H1 (cell line): Measurements from ENCODE around the gene SEMA3A. TPM values are rescaled to one million over a fixed set of nuclear protein-coding genes. Genes with fewer than 3 reads are reported as not detected.

Source experiments
- CTCF ChIA-PET: fragments of 300-600 bp; sonication (Branson Sonifier 250); formaldehyde crosslinking; loops from one replicate; lab custom pipeline; 2021; ENCODE audit not compliant: partially characterized antibody; lab: Charles Lee
- POLR2A ChIA-PET: fragments of 300-600 bp; sonication (Branson Sonifier 250); formaldehyde crosslinking; loops from one replicate; lab custom pipeline; 2021; ENCODE audit warnings: inconsistent platforms; ENCODE audit not compliant: partially characterized antibody; lab: Charles Lee
- DNase-seq, 2 experiments: peaks; one replicate each; pipeline versions ENCODE4 v3.0.0 to v3.0.0-alpha.2; 2010 to 2022; ENCODE audit warnings: low spot score in 2 of 2, low read depth in 1 of 2, mixed read lengths in 1 of 2
- FAIRE-seq: peaks from 2 replicates; lab custom pipeline; 2011; peaks lifted over from hg19 to GRCh38; lab: Jason Lieb, UNC
- H2AFZ ChIP-seq: 2 replicates; pipeline ENCODE4 v1.8.1; 2012; ENCODE audit warnings: low read length, inconsistent platforms
- H2AK5ac ChIP-seq: 2 replicates; pipeline ENCODE4 v1.6.1; 2013; ENCODE audit warnings: low read depth, low read length
- H2BK120ac ChIP-seq: replicated peaks from 2 replicates; pipeline ENCODE3; 2013; ENCODE audit warnings: low read depth, low read length, inconsistent platforms
- H2BK12ac ChIP-seq: 2 replicates; pipeline ENCODE4 v1.6.1; 2013; ENCODE audit warnings: low read depth, low read length
- H2BK15ac ChIP-seq: 2 replicates; pipeline ENCODE4 v1.6.1; 2013; ENCODE audit warnings: low read length
- H2BK20ac ChIP-seq: 2 replicates; pipeline ENCODE4 v1.6.1; 2013; ENCODE audit warnings: low read length
- H2BK5ac ChIP-seq: 2 replicates; pipeline ENCODE4 v1.6.1; 2013; ENCODE audit warnings: low read depth, low read length
- H3K14ac ChIP-seq: 2 replicates; pipeline ENCODE4 v1.6.1; 2013; ENCODE audit warnings: inconsistent platforms; ENCODE audit not compliant: insufficient read length
- H3K18ac ChIP-seq: 2 replicates; pipeline ENCODE4 v1.6.1; 2013; ENCODE audit warnings: low read length; ENCODE audit errors: extremely low read depth
- H3K23ac ChIP-seq: 2 replicates; pipeline ENCODE4 v1.6.1; 2013; ENCODE audit warnings: inconsistent platforms; ENCODE audit not compliant: insufficient read length
- H3K23me2 ChIP-seq: 2 replicates; pipeline ENCODE4 v1.6.1; 2013; ENCODE audit warnings: low read depth, low read length
- H3K27ac ChIP-seq: 2 replicates; pipeline ENCODE4 v1.6.1; 2011; ENCODE audit warnings: low read depth, low read length, inconsistent platforms
- H3K27me3 ChIP-seq, 4 experiments: replicated peaks in 1 of 4; 1 replicate in 1 of 4; 2 replicates in 3 of 4; pipeline versions ENCODE4 v1.6.1 to v1.8.1; 2011 to 2013; ENCODE audit warnings: low read length in 3 of 4, mild to moderate bottlenecking in 3 of 4, inconsistent platforms in 2 of 4, mixed read lengths in 2 of 4, moderate library complexity in 1 of 4; ENCODE audit not compliant: control insufficient read depth in 3 of 4, insufficient read depth in 3 of 4; ENCODE audit errors: extremely low read depth in 1 of 4
- H3K36me3 ChIP-seq, 4 experiments: 2 replicates each; pipeline versions ENCODE4 v1.6.1 to v1.8.1; 2011 to 2013; ENCODE audit warnings: mild to moderate bottlenecking in 4 of 4, low read length in 3 of 4, moderate library complexity in 2 of 4, control low read depth in 1 of 4, inconsistent platforms in 1 of 4; ENCODE audit not compliant: insufficient read depth in 4 of 4, control insufficient read depth in 2 of 4
- H3K4ac ChIP-seq: replicated peaks from 2 replicates; pipeline ENCODE3; 2013; ENCODE audit warnings: low read length, low read depth, mixed read lengths, inconsistent platforms; ENCODE audit not compliant: insufficient read length
- H3K4me1 ChIP-seq, 4 experiments: replicated peaks in 1 of 4; 1 replicate in 1 of 4; 2 replicates in 3 of 4; pipeline versions ENCODE4 v1.6.1 to v1.8.1; 2011 to 2013; ENCODE audit warnings: low read length in 3 of 4, inconsistent platforms in 2 of 4, mixed read lengths in 1 of 4; ENCODE audit not compliant: insufficient read depth in 4 of 4, control insufficient read depth in 3 of 4
- H3K4me2 ChIP-seq, 2 experiments: 2 replicates each; pipeline versions ENCODE4 v1.6.1 to v1.8.1; 2011 to 2013; ENCODE audit warnings: low read depth in 2 of 2, low read length in 2 of 2, control low read depth in 1 of 2, inconsistent platforms in 1 of 2, mild to moderate bottlenecking in 1 of 2; ENCODE audit not compliant: insufficient read depth in 1 of 2
- H3K4me3 ChIP-seq, 4 experiments: fragments of 200-600, 300-600 bp in 1 of 4; sonication (generic), shearing (Covaris generic), sonication (Bioruptor Twin) in 1 of 4; 2 replicates each; pipeline versions ENCODE4 v1.5.1 to v1.8.1; 2011 to 2016; ENCODE audit warnings: low read length in 4 of 4, low read depth in 3 of 4, control low read depth in 2 of 4, inconsistent platforms in 2 of 4, mild to moderate bottlenecking in 2 of 4, mixed read lengths in 1 of 4, moderate library complexity in 1 of 4; ENCODE audit not compliant: insufficient read depth in 2 of 4; ENCODE audit errors: extremely low read depth in 1 of 4
- H3K56ac ChIP-seq: replicated peaks from 2 replicates; pipeline ENCODE3; 2013; ENCODE audit warnings: low read depth, mild to moderate bottlenecking, mixed read lengths, low read length, inconsistent platforms; ENCODE audit not compliant: insufficient read length
- H3K79me1 ChIP-seq: 2 replicates; pipeline ENCODE4 v1.6.1; 2013; ENCODE audit warnings: low read depth, low read length, control low read depth
- H3K79me2 ChIP-seq, 2 experiments: 2 replicates each; pipeline versions ENCODE4 v1.6.1 to v1.8.1; 2012 to 2013; ENCODE audit warnings: low read length in 2 of 2, mild to moderate bottlenecking in 2 of 2, inconsistent platforms in 1 of 2; ENCODE audit not compliant: insufficient read depth in 2 of 2, control insufficient read depth in 1 of 2
- H3K9ac ChIP-seq, 4 experiments: replicated peaks in 1 of 4; 1 replicate in 1 of 4; 2 replicates in 3 of 4; pipeline versions ENCODE4 v1.6.1 to v1.8.1; 2011 to 2013; ENCODE audit warnings: low read depth in 3 of 4, low read length in 3 of 4, control low read depth in 2 of 4, mild to moderate bottlenecking in 2 of 4, moderate library complexity in 2 of 4, inconsistent platforms in 1 of 4; ENCODE audit errors: extremely low read depth in 1 of 4
- H3K9me3 ChIP-seq, 2 experiments: 2 replicates each; pipeline versions ENCODE4 v1.6.1 to v1.8.1; 2012 to 2013; ENCODE audit warnings: mild to moderate bottlenecking in 2 of 2, moderate library complexity in 2 of 2, control low read depth in 1 of 2, inconsistent platforms in 1 of 2, low read depth in 1 of 2, low read length in 1 of 2, mixed read lengths in 1 of 2; ENCODE audit not compliant: insufficient read depth in 2 of 2
- H4K20me1 ChIP-seq, 2 experiments: replicated peaks in 1 of 2; 2 replicates each; pipeline versions ENCODE3 to v1.8.1; 2011 to 2013; ENCODE audit warnings: inconsistent platforms in 2 of 2, low read length in 2 of 2, mild to moderate bottlenecking in 1 of 2; ENCODE audit not compliant: insufficient read depth in 2 of 2, control insufficient read depth in 1 of 2
- H4K5ac ChIP-seq: 2 replicates; pipeline ENCODE4 v1.6.1; 2013; ENCODE audit warnings: low read length, low read depth, mixed read lengths, inconsistent platforms; ENCODE audit not compliant: insufficient read length
- H4K8ac ChIP-seq: 2 replicates; pipeline ENCODE4 v1.8.0; 2013; ENCODE audit warnings: mild to moderate bottlenecking, moderate library complexity, low read length, inconsistent platforms; ENCODE audit not compliant: insufficient read depth; ENCODE audit errors: extremely low read depth
- H4K91ac ChIP-seq: replicated peaks from 2 replicates; pipeline ENCODE3; 2013; ENCODE audit warnings: low read length, mixed read lengths, inconsistent platforms; ENCODE audit not compliant: insufficient read length
- ATF2 ChIP-seq: IDR thresholded peaks from 2 replicates; pipeline ENCODE4 v1.6.1; 2012; ENCODE audit warnings: low read length, inconsistent platforms
- CBX8 ChIP-seq: fragments of 300-800, 300-1000 bp; sonication (generic); IDR thresholded peaks from 2 replicates; pipeline ENCODE4 v1.7.1; 2016; ENCODE audit warnings: low read depth, low read length, borderline replicate concordance
- CHD1 ChIP-seq: IDR thresholded peaks from 2 replicates; pipeline ENCODE4 v1.6.1; 2012; ENCODE audit warnings: low read depth, low read length, improper control_type of control experiment
- CHD2 ChIP-seq: IDR thresholded peaks from 2 replicates; pipeline ENCODE4 v1.6.1; 2012; ENCODE audit warnings: low read length, improper control_type of control experiment
- CTCF ChIP-seq, 3 experiments: IDR thresholded peaks; 1 replicate in 2 of 3; 2 replicates in 1 of 3; pipeline versions ENCODE4 v1.5.1 to v1.6.1; 2011; ENCODE audit warnings: low read length in 3 of 3, mild to moderate bottlenecking in 3 of 3, inconsistent platforms in 2 of 3, low read depth in 1 of 3, moderate library complexity in 1 of 3; ENCODE audit not compliant: insufficient read depth in 1 of 3; ENCODE audit errors: control extremely low read depth in 1 of 3
- GTF2F1 ChIP-seq: IDR thresholded peaks from 2 replicates; pipeline ENCODE4 v1.6.1; 2012; ENCODE audit warnings: low read depth, low read length, improper control_type of control experiment, borderline replicate concordance
- HDAC6 ChIP-seq: IDR thresholded peaks from one replicate; pipeline ENCODE4 v1.7.1; 2012; ENCODE audit warnings: low read depth, mild to moderate bottlenecking, inconsistent platforms, low read length, moderate library complexity
- MAFK ChIP-seq: IDR thresholded peaks from 2 replicates; pipeline ENCODE4 v1.6.1; 2012; ENCODE audit warnings: low read depth, mild to moderate bottlenecking, improper control_type of control experiment, low read length
- SIRT6 ChIP-seq: IDR thresholded peaks from one replicate; pipeline ENCODE4 v1.7.1; 2012; ENCODE audit warnings: low read length, inconsistent platforms
- WGBS, 2 experiments: shearing (Covaris generic) in 1 of 2; methylation state at CpG; one replicate each; pipeline versions ENCODE4 v1.1.6 to v1.1.7; 2013 to 2015; ENCODE audit warnings: low lambda C conversion rate in 2 of 2, mixed read lengths in 2 of 2, inconsistent platforms in 1 of 2, low coverage in 1 of 2, missing lambda C conversion rate in 1 of 2; ENCODE audit not compliant: insufficient replicate concordance in 2 of 2, insufficient coverage in 1 of 2, insufficient read length in 1 of 2; ENCODE audit errors: extremely low coverage in 1 of 2, missing lambda C conversion rate in 1 of 2; 5-methylcytosine and 5-hydroxymethylcytosine counted together
- polyA plus RNA-seq, 7 experiments: library from polyadenylated mRNA; depleted of rRNA in 3 of 7; stranded (reverse) in 5 of 7; unstranded in 2 of 7; fragments of >200 nt in 5 of 7; fragments of 200-250 nt in 2 of 7; gene quantifications; 1 replicate in 5 of 7; 2 replicates in 1 of 7; 4 replicates in 1 of 7; pipeline versions ENCODE4 v1.2.1 to v1.2.3, GENCODE V29; 2011 to 2013; ENCODE audit warnings: missing spikeins in 2 of 7, mixed read lengths in 2 of 7
- total RNA-seq: library from RNA; stranded (reverse); fragmentation: NEBNext Ultra II Directional; extraction: Animal tissue kit (Norgen Biotek cat#: 25700); gene quantifications from 2 replicates; pipeline ENCODE4 v1.2.1, GENCODE V29; 2021

Gene SEMA3A
- total and polyA plus RNA-seq, 2 of the 8 experiments (the other 6 are each of a cell fraction or from before 2014, with no cell fraction given): 8.1 to 45.9 TPM

DNA sequence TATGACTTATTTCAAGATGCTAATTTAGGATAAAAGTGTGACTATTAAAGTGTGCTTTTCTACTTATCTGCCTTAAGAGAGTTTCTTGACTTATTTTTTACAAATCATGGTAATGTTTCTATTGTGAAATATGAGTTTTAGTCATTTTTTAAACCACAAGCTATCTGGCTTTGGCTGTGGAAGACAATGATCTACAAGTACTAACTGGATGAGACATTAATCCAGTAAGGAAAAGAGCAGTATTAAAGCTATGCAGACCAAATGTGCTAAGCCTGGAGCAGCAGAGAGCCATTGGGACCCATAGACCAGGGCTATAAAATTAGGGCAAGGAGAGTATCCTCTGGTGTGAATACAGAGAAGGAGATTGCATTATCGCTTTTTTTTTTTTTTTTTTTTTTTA is 92.4 kb downstream of the SEMA3A start:
- Histone ChIP-seq H2BK20ac (no peak overlapping the region), H3K4me1 (peaks cover 0 to 4% (median 0%) of the 10 kb centered on the region in 4 experiments; a peak in 1 of 7 replicates), H3K79me1 (no peaks in the 10 kb centered on the region), H3K79me2 (0 out of 4 replicates have a peak, but pooled peaks cover 0 to 4% of the 10 kb centered on the region in 2 experiments), H4K8ac (no peak overlapping the region), H3K27me3 (no peaks in the 10 kb centered on the region), H3K18ac (no peak overlapping the region), H4K20me1 (no peaks in the 10 kb centered on the region), H3K27ac (no peak overlapping the region), H2BK120ac (no peak overlapping the region), H2BK5ac (no peak overlapping the region), H2AFZ (no peak overlapping the region), H3K36me3 (no peaks in the 10 kb centered on the region), H4K5ac (no peak overlapping the region), H2AK5ac (no peak overlapping the region), H3K4me3 (no peak overlapping the region), H3K14ac (no peak overlapping the region), H2BK12ac (no peak overlapping the region), H3K4ac (no peak overlapping the region), H3K23me2 (no peaks in the 10 kb centered on the region), H3K9ac (no peak overlapping the region), H2BK15ac (no peak overlapping the region), H3K23ac (no peak overlapping the region), H4K91ac (no peak overlapping the region), H3K9me3 (no peaks in the 10 kb centered on the region), H3K56ac (no peak overlapping the region), H3K4me2 (no peak overlapping the region)
- 100% methylated on average over 1 of the region's 1 CpG; no CpG with 5 or more reads in 1 of the 2 experiments for WGBS, 2 experiments
- FAIRE-seq (no peak), DNase-seq (no peak)
- ChIA-PET POLR2A (interaction anchor here (1.3 kb wide), 1 partner anchor 9 kb away, joined by 3 read pairs; no protein-coding TSS in a partner anchor), CTCF (interaction anchor here (0.6 to 0.7 kb wide), 2 partner anchors 17 to 31 kb away, joined by 3 to 4 read pairs; no protein-coding TSS in a partner anchor)
- TF ChIP-seq HDAC6 (no peak), MAFK (no peak), ATF2 (no peak), SIRT6 (no peak), CHD2 (no peak), GTF2F1 (no peak), CHD1 (no peak), CTCF (IDR thresholded peaks at IDR 0.05; ENCODE audit: control extremely low read depth in 1 of 3, insufficient read depth in 1 of 3, low read depth in 1 of 3, low read length in 3 of 3) (no peak), CBX8 (no peak)
